HG03575 (cell line): ENCODE measurements around the gene XPNPEP3.
A peak's percentile ranks its signal among the peaks of the same experiment; 100 is the strongest.

Experiments
- ATAC-seq: cut with Tn5 transposase; IDR thresholded peaks from one replicate; pipeline ENCODE4 v1.9.1; 2021; ENCODE audit not compliant: unreplicated experiment, insufficient number of reproducible peaks, low FRiP score; ENCODE audit errors: extremely low read depth

XPNPEP3 gene

GRCh38 chr22:40919446-40919845 is 62.5 kb downstream of the XPNPEP3 start:
- ATAC-seq, result no peak

DNA sequence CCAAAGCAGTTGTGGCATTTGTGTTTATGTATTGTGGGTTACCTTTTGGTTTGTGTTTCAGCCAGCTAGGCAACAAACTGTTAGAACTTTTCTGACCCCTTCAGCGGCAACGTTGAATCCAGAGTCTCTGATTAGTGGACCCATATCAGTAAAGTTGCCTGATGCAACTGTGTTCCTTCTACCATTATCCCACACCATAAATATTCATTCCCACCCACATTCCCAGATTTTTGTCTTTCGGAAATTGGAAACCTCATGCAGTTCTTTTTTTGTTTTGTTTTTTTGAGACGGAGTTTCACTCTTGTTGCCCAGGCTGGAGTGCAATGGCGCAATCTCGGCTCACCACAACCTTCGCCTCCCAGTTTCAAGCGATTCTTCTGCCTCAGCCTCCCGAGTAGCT is 63.6 kb downstream of the XPNPEP3 start:
- ATAC-seq, result no peak

DNA sequence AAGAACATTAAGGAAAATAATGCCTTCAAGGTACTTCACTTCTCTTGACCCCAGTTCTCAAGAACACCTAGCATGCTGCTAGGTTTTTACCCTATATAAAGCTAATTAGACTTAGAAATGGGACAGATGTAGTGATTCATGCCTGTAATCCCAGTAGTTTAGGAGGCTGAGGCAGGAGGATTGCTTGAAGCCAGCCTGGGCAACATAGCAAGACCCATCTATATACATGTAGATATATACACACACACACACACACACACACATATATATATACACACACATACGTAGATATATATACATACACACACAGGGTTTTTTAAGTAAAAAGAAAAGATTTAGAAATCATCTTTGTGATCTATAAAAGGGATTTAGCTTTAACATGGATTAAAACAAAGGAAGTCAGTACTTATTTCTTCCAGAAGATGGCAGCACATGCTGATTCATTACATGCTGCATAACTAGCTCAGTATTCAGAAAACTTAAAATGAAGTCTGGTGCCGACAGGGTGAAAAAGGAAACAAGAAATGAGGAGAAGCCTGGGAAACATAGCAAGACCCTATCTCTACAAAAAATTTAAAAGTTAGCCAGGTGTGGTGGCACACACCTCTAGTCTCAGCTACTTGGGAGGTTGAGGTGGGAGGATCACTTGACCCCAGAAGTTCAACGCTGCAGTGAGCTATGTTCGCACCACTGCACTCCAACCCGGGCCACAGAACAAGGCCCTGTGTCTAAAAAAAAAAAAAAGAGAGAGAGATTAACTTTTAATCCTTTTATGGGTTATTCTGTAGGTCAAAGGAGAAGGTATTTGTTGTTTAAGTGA is 65.7 kb downstream of the XPNPEP3 start:
- ATAC-seq, result no peak

DNA sequence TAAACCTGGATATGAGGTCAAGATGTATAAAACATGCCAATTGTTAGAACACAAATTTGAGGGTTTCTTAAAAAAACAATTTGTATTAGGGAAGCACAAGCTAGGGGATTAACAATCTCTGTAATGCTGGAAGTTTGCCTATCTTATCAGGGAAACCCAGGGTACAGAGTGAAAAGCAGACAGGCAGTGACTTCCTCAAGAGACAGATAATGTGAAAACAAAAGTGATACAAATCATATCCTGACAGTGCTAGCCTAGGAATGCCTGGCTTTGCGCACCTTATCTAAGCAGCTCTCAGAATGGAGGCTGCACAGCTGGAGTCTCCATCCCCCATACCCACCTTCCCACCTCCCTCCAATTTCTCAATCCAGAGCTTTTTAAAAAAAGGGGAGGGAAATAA is 71.7 kb downstream of the XPNPEP3 start:
- no peak for ATAC-seq

DNA sequence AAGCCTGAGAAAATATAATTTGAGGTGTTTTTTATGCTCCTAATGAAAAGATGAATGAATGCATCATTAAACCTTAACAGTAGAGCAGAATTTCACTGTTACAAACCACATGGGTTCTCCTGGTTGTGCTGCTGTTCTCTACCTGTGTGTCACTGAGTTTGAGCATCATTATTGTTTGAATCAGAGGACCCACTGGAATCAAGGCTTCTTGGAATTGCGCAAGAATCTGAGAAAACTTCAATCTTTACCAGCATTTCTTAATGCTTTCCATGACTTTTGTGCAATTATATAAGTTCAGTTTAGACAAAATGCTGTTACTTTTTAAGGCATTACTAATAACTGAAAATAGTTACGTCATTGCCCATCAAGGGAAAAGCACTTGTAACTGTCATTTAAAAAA is 75.4 kb downstream of the XPNPEP3 start:
- no peak for ATAC-seq

DNA sequence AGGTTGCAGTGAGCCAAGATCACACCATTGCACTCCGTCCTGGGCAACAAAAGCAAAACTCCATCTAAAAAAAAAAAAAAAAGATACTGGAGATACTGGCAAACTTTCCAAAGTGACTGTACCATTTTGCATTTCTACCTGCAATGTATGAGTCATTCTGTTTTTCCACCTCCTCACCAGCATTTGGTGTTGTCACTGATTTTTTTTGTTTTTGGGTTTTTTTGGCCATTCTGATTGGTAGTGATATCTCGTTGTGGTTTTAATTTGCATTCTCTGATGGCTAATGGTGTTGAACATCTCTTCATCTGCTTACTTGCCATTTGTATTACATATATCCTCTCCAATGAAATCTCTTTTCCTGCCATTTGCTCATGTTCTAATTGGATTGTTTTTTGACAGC is 82.3 kb downstream of the XPNPEP3 start:
- no peak for ATAC-seq

DNA sequence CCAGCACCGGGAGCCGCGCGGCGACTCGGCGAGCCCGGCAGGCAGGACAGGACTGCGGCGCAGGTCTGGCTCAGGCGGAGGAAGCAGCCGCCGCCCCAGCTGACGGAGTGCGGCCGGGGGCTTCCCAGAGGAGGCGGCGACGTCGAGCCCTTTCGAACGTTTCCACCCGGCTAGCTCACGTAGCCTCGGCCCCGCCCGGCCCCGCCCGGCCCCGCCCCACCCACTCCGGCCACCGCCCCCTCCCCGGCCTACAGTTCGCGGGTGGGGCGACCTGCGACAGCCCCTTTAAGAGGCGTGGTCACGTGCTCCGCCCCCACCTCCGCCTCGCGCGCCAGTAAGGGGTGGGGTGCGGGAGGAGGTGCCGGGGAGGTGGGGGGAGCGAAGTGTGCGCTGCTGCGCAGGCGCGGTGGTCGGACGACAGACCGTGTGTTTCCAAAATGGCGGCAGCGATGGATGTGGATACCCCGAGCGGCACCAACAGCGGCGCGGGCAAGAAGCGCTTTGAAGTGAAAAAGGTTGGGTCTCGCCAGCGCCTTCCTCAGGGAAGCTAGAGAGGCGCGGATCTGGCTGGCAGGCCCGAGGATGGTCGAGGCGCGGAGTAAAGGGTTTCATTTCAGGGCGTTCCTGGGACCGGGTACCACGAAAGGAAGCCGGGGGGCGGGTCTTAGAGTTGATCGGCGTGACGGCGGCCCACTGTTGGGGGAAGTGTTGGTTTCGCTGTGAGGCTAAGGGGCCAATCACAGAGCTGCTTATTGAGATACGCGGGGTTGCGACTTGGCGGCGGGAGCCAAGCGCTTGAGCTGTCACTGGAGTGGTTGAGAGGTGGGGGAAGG is 94.2 kb downstream of the XPNPEP3 start, which contains the start of gene RBX1:
TSS of gene RBX1 (plus strand) at position 417 of the 833 bp plus-strand sequence. CDS start at position 438, 21 bp downstream.
- ATAC-seq, result peak; percentile 46

DNA sequence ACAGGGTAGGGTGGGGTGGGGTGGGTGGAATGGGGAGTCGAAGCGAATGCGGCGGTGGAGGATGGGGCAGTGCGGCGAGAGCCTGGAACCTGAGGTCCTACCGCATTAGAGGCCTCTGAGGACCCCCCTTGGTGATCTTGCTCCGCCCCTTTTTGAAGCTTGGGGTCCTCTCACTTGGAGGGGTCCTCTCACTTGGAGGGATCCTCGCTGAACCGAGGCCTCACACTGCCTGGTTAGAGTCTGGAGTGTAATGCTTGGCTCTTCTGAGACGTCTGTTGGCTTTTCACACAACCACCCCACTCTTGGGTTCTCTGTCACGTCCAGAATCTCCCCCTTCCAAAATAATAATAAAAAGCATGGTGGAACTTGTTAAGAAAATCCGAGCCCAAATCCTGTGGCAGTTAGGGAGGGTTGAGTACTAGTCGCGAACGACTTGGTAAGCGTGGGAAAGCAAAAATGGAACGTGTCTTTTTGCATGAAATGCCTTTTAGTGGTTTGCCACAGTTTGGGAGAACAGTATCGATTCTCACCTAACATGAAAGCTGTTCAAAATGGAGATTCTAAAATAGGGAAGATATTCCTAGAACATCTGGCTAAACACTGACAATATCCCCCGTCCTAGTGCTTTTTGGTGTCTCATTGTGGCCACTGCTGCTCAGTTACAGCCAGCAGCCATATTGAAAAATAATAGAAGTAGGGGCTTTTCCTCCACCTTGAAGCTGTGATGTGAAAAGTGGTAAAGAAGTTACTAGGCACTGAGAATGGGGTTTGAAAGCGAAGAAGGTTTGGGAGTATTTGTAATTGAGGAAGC is 95.1 kb downstream of the XPNPEP3 start:
- ATAC-seq, result no peak

DNA sequence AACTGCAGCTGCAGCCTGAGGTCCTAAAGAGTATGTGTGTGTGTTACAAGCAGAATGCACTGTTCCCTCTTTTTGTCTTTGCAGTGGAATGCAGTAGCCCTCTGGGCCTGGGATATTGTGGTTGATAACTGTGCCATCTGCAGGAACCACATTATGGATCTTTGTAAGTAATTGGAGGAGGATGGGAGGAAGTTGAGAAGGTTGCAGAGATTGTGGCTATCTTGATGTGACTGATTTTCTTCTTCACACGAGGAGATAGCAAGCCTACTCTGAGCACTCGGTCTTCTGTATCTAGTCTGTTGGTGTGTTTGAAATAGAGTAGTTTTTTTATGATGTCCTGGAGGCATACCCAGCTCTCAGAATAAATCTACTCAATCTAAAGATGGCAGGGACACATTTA is 96.5 kb downstream of the XPNPEP3 start:
- ATAC-seq, result no peak

GRCh38 chr22:40954113-40954512 is 97.2 kb downstream of the XPNPEP3 start:
- ATAC-seq, result no peak

DNA sequence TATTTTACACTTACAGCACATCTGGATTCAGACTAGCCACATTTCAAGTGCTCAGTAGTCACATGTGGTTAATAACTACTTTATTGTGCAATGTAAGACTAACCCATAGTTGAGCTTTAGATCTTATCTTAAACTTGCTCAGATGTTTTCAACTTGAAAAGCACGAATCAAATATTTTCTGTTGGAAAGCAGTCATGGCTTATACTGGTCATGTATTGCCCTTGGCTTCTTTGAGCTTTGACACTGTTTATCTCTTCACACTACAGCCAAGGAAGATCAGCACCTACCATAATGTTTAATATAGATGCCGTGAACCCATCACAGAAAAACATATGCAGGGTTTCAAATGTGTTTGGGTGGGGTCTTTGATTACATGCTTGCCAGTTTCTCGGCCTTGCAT is 98.6 kb downstream of the XPNPEP3 start:
- ATAC-seq, result no peak

DNA sequence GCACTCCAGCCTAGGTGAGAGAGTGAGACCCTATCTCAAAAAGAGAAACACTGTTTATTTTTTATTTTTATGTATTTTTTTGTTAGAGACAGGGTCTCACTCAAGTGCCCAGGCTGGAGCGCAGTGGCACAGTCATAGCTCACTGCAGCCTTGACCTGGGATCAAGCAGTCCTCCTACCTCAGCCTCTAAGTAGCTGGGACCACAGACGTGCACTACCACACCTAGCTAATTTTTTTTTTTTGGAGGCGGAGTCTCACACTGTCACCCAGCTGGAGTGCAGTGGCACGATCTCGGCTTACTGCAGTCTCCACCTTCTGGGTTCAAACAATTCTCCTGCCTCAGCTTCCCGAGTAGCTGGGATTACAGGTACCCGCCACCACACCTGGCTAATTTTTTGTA is 100.7 kb downstream of the XPNPEP3 start:
- no peak for ATAC-seq

DNA sequence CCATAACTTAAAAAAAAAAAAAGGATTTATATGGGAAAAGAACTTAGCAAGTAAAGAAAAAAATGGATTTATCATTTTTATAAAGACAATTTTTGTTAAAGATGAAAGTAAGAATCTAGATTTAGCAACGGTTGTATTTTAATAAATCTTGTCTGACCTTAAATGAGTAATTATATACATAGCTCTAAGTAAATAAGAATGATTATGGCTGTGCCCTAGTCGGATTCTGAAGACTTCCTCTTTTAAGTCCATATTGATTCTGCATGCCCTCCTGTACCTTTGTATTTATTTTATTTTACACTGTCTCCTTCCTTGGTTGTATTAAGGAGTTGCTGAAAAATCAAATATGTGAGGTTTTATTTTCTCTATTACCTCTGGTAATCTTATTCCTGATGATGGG is 101.4 kb downstream of the XPNPEP3 start:
- ATAC-seq, result no peak

DNA sequence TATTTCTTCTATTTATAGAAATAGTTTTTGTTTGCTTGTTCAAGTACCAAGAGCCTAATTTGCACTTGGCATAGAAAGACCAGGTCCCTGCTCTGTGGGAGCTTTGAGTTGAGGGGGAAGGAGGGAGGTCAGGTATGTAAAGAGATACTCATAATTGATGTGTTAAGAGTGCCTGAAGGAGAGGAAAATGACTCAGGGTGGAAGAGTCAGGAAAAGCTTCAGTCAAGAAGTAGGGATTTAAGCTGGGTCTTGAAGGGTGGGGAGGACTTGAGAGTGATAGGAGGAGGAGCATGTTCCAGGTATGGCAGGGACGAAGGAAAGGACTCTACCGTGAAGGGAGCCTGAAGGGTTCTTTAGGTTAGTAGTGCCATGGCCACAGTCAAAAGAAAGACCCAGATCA is 103.2 kb downstream of the XPNPEP3 start:
- no peak for ATAC-seq

- ATAC-seq, result no peak
Observed at GRCh38 chr22:40965936-40966725, 109.2 kb downstream of the XPNPEP3 start.

- no peak for ATAC-seq
Observed at GRCh38 chr22:40966726-40967085, 109.8 kb downstream of the XPNPEP3 start.

DNA sequence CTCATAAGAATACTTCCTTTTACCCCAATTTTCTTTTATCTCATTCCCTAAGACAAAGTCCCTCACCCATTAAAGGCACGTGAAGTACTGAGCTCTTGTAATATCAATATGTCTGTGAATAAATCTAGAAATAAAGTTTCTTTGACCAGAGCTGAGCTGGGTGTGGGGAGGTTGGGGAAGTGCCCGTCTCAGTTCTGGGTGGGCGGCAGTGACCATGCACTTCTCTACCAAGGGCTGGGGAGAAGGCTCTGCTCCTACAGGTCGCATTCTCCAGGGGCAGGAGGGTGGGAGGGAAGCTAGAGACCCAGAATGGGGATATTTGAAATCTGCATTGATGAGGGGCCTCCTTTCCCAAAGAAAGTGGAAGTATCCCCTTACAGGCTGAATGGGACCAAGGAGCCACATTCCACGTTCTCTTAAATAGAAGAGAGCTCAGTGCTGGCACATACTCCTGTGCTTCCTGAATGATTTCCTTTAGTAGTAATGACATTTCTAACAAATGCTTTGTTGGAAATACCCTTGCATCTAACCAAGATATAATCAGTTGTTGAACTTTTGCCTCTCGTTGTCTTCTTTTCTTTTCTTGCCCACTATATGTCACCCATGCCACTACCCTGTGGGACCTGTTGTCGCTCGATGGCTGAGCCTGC is 110.3 kb downstream of the XPNPEP3 start:
- no peak for ATAC-seq

GRCh38 chr22:40972587-40972986 is 115.6 kb downstream of the XPNPEP3 start:
- no peak for ATAC-seq
